SU-DHL-6 (cell line): Measurements from ENCODE around the gene MDFI.

ENCODE experiments used
- H2AFZ ChIP-seq: fragments of 200-600 bp; sonication (generic); 2 replicates; pipeline ENCODE4 v1.6.1; 2014; ENCODE audit warnings: low read depth, mild to moderate bottlenecking, moderate library complexity, mixed read lengths, antibody characterized with exemption, low read length; ENCODE audit not compliant: severe bottlenecking
- H3F3A ChIP-seq: fragments of 200-600 bp; shearing (Covaris generic); 2 replicates; pipeline ENCODE4 v1.6.0; 2016; ENCODE audit warnings: antibody characterized with exemption, mild to moderate bottlenecking; ENCODE audit not compliant: insufficient read depth
- H3K27ac ChIP-seq: fragments of 200-600 bp; sonication (generic); 2 replicates; pipeline ENCODE4 v1.5.1; 2016; ENCODE audit warnings: low read depth, mild to moderate bottlenecking, low read length, moderate library complexity, mixed read lengths
- H3K27me3 ChIP-seq: fragments of 200-600 bp; sonication (generic), shearing (Covaris generic); 2 replicates; pipeline ENCODE4 v1.6.0; 2014; ENCODE audit warnings: mild to moderate bottlenecking, low read length
- H3K36me3 ChIP-seq: fragments of 200-600 bp; sonication (generic); 2 replicates; pipeline ENCODE4 v1.6.1; 2014; ENCODE audit warnings: mild to moderate bottlenecking, low read length, mixed read lengths
- H3K4me2 ChIP-seq: fragments of 300-600, 200-600 bp; shearing (Covaris generic), sonication (generic); 2 replicates; pipeline ENCODE4 v1.6.0; 2014; ENCODE audit warnings: low read length, low read depth, mild to moderate bottlenecking; ENCODE audit not compliant: poor library complexity, severe bottlenecking
- H3K4me3 ChIP-seq: fragments of 200-600 bp; sonication (generic); 2 replicates; pipeline ENCODE4 v1.5.1; 2014; ENCODE audit warnings: antibody characterized with exemption, low read length, mild to moderate bottlenecking, mixed read lengths; ENCODE audit not compliant: insufficient read depth, poor library complexity, severe bottlenecking
- H3K79me2 ChIP-seq: fragments of 200-600 bp; sonication (generic); 2 replicates; pipeline ENCODE4 v1.6.1; 2014; ENCODE audit warnings: mild to moderate bottlenecking, low read length, moderate library complexity; ENCODE audit not compliant: insufficient read depth
- H3K9ac ChIP-seq: fragments of 200-600 bp; sonication (generic); 2 replicates; pipeline ENCODE4 v1.7.0; 2014; ENCODE audit warnings: mild to moderate bottlenecking, low read length
- H3K9me2 ChIP-seq: fragments of 200-600 bp; sonication (generic); replicated peaks from 2 replicates; pipeline ENCODE4 v1.6.1; 2014; ENCODE audit warnings: low read length; ENCODE audit not compliant: insufficient read depth
- H3K9me3 ChIP-seq: fragments of 200-600 bp; sonication (generic); 2 replicates; pipeline ENCODE4 v1.6.1; 2014; ENCODE audit warnings: low read length, mixed read lengths; ENCODE audit not compliant: insufficient read depth
- H4K20me1 ChIP-seq: fragments of 200-600 bp; sonication (generic); 2 replicates; pipeline ENCODE4 v1.6.1; 2014; ENCODE audit warnings: low read depth, mild to moderate bottlenecking, antibody characterized with exemption, low read length, moderate library complexity, mixed read lengths
- CTCF ChIP-seq: fragments of 200-600 bp; sonication (generic); IDR thresholded peaks from one replicate; pipeline ENCODE4 v1.5.1; 2017; ENCODE audit warnings: antibody characterized with exemption, mild to moderate bottlenecking, low read length, moderate library complexity; ENCODE audit not compliant: insufficient read depth, poor library complexity, severe bottlenecking
- EZH2phosphoT487 ChIP-seq: fragments of 200-600 bp; sonication (generic), shearing (Covaris generic); conservative IDR thresholded peaks from 2 replicates; pipeline ENCODE4 v1.6.1; 2018; ENCODE audit warnings: mild to moderate bottlenecking, antibody characterized with exemption, low read length, moderate library complexity, mixed read lengths

MDFI gene

DNA sequence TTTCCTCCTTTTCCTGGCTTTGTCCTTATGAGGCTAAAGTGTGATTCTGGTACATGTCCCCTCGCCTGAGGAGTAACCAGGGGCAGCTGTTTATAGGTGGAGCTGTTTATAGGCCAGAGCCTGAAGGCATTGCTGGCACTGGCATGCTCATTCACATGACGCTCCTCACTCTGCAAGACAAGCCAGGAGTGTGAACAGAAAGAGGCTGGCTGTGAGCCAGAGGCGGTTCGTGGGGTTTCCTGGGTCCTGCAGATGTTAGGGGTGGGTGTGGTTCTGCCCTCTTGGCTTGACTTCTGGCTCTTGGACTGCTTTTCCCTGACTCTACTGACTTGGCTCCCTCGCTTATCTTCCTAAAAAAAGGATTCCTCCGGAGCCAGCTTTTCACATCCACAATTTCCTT, 12.8 kb upstream of the MDFI start:
- Histone ChIP-seq H4K20me1 (no peaks in the 10 kb centered on the region), H3K9me2 (no peaks in the 10 kb centered on the region), H3K4me3 (no peak overlapping the region), H3K9ac (no peak overlapping the region), H3K27me3 (no peaks in the 10 kb centered on the region), H3K9me3 (no peaks in the 10 kb centered on the region), H3K36me3 (no peaks in the 10 kb centered on the region), H3F3A (no peaks in the 10 kb centered on the region), H3K79me2 (no peaks in the 10 kb centered on the region), H2AFZ (no peak overlapping the region), H3K27ac (no peak overlapping the region), H3K4me2 (no peak overlapping the region)
- no peak for TF ChIP-seq EZH2phosphoT487
- TF ChIP-seq CTCF, result no peak

GRCh38 chr6:41626022-41626421, 12.2 kb upstream of the MDFI start:
- Histone ChIP-seq H3K36me3 (no peaks in the 10 kb centered on the region), H3K79me2 (no peaks in the 10 kb centered on the region), H3F3A (no peaks in the 10 kb centered on the region), H3K9ac (no peak overlapping the region), H3K9me3 (no peaks in the 10 kb centered on the region), H2AFZ (no peak overlapping the region), H3K4me3 (no peak overlapping the region), H3K4me2 (no peak overlapping the region), H4K20me1 (no peaks in the 10 kb centered on the region), H3K9me2 (no peaks in the 10 kb centered on the region), H3K27ac (no peak overlapping the region), H3K27me3 (no peaks in the 10 kb centered on the region)
- no peak for TF ChIP-seq CTCF
- TF ChIP-seq EZH2phosphoT487, result no peak

DNA sequence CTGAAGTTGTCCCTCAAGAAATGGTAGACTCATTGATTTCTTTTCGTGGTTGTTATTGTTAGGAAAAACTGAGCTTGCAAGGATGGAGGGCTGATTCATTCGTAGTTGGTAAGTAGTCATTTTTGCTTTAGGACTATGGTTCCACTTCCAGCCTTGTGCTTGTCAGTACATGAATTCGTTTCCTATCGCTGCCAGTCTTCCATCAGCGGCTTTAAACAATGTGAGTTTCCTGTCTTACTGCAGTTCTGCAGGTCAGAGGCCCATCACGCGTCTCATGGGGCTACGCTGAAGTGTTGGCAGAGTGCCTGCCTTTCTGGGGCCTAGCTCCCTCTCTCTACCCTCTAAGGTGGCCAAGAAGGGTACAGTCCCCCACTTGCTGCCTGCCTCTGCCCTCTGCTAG, 11.4 kb upstream of the MDFI start:
- Histone ChIP-seq H3K9me2 (no peaks in the 10 kb centered on the region), H3K4me2 (no peak overlapping the region), H3K36me3 (no peaks in the 10 kb centered on the region), H3K9ac (no peak overlapping the region), H3K9me3 (no peaks in the 10 kb centered on the region), H3F3A (no peaks in the 10 kb centered on the region), H2AFZ (no peak overlapping the region), H3K27ac (no peak overlapping the region), H3K79me2 (no peaks in the 10 kb centered on the region), H3K4me3 (no peak overlapping the region), H4K20me1 (no peaks in the 10 kb centered on the region), H3K27me3 (no peaks in the 10 kb centered on the region)
- TF ChIP-seq CTCF (no peak), EZH2phosphoT487 (no peak)

DNA sequence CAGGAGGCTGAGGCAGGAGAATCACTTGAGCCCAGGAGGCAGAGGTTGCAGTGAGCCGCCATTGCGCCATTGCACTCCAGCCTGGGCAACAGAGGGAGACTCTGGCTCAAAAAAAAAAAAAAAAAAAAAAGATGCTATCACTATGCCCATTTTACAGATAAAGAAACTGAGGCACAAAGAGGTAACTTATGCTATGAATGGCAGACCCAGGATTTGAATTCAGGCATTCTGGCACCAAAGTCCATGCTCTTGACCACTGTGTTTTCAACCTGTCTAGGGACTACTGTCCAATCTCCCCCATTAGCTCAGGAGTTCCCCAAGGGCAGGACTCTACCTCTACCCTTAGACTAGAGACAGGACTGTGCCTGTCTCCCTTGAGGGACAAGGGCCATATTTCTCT, 9.1 kb upstream of the MDFI start:
- no peak for TF ChIP-seq EZH2phosphoT487
- no peak overlapping the region for H3K27ac ChIP-seq
- 0 out of 2 replicates have a peak, but pooled peaks cover 3% of the 10 kb centered on the region for H3K27me3 ChIP-seq
- no peak overlapping the region for H3K9ac ChIP-seq
- no peaks in the 10 kb centered on the region for H4K20me1 ChIP-seq
- H3K9me3 ChIP-seq, result no peaks in the 10 kb centered on the region
- H3K4me3 ChIP-seq, result no peak overlapping the region
- no peak overlapping the region for H3K4me2 ChIP-seq
- H3K79me2 ChIP-seq, result no peaks in the 10 kb centered on the region
- no peaks in the 10 kb centered on the region for H3F3A ChIP-seq
- no peaks in the 10 kb centered on the region for H3K36me3 ChIP-seq
- H3K9me2 ChIP-seq, result no peaks in the 10 kb centered on the region
- H2AFZ ChIP-seq, result no peak overlapping the region
